Measurements from ENCODE around the gene CX3CL1.

DNA sequence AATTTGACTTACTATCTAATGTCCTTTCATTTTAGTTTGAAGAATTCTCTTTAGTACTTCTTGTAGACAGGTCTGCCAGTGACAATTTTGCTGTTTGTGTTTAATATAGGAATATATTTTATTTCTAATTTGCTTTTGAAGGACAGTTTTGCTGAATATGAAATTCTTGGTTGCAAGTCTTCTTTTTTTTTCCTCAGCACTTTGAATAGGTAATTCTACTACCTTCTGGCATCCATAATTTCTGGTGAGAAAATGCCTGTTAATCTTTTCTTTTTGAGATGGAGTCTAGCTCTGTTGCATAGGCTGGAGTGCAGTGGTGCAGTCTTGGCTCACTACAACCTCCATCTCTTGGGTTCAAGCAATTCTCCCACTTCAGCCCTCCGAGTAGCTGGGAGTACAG, 38.9 kb upstream of the CX3CL1 start:
- TF ChIP-seq GATA3 (IDR thresholded peaks at IDR 0.05; ENCODE audit: low read depth, low read length) (no peak), GATA2 (IDR thresholded peaks at IDR 0.05; ENCODE audit: low read depth, low read length) (no peak)

All from SH-SY5Y (cell line).